ENCODE measurements around the gene CNOT8.

CNOT8 gene

DNA sequence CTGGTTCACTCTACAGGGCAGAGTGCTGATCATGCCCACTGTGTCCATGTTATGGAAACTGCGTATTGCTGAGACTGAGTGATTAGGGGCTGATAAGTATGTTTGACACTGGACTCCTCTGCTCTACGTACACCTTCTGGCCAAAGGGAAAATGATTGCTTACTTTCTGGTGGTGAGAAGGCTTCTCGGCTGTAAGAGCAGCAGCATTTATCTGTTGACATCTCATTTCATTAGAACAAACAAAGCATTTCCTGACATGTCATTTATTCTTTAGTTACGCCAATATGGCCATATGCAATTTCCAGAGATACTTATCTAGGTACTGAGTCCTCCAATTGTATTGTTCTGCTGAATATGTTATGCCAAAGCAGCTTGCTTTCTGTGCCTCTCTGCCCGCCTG is 13.6 kb upstream of the CNOT8 start:
- DNase-seq (ENCODE audit: insufficient read length, low spot score) (no peak), FAIRE-seq (no peak)
- TF ChIP-seq TAF1 (IDR thresholded peaks at IDR 0.05; ENCODE audit: low read depth, low read length): no peak
- no peak for TF ChIP-seq POLR2A (IDR thresholded peaks at IDR 0.05; ENCODE audit: low read depth, low read length)
- no peak for TF ChIP-seq POLR2AphosphoS5 (IDR thresholded peaks at IDR 0.05; ENCODE audit: low read depth, low read length)
- TF ChIP-seq PAX5 (IDR thresholded peaks at IDR 0.05; ENCODE audit: insufficient read depth, low read length, severe bottlenecking): no peak
- no peak for TF ChIP-seq POU2F2 (IDR thresholded peaks at IDR 0.05; ENCODE audit: low read depth, low read length)
- no peak for TF ChIP-seq SPI1 (IDR thresholded peaks at IDR 0.05; ENCODE audit: low read depth, low read length)

DNA sequence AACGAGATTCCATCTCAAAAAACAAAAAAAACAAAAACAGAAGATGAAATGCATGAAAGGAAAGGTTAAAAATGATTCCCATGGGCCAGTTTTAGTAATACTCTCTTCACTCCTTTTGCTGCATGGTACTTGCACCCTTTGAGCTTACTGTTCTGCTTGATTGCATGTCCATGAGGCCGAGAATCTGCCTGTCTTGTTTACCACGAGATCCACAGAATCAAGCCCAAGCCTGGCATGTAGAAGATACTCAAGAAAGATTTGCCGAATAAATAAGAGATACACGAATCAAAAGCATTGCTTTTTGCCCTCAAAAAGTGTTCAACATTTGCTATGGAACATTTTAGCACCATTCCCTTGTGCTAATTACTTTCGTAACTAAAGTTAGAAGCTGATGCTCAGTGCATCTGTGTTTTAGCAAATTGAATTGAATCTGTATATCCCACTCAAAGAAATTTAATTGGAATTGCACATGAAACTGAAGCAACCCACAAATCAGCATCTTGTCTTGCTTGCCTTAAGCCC is 9.1 kb upstream of the CNOT8 start:
- DNase-seq (ENCODE audit: insufficient read length, low spot score) (no peak), FAIRE-seq (no peak)
- TF ChIP-seq TAF1 (IDR thresholded peaks at IDR 0.05; ENCODE audit: low read depth, low read length): no peak
- TF ChIP-seq POLR2A (IDR thresholded peaks at IDR 0.05; ENCODE audit: low read depth, low read length): no peak
- no peak for TF ChIP-seq SPI1 (IDR thresholded peaks at IDR 0.05; ENCODE audit: low read depth, low read length)
- no peak for TF ChIP-seq POLR2AphosphoS5 (IDR thresholded peaks at IDR 0.05; ENCODE audit: low read depth, low read length)

DNA sequence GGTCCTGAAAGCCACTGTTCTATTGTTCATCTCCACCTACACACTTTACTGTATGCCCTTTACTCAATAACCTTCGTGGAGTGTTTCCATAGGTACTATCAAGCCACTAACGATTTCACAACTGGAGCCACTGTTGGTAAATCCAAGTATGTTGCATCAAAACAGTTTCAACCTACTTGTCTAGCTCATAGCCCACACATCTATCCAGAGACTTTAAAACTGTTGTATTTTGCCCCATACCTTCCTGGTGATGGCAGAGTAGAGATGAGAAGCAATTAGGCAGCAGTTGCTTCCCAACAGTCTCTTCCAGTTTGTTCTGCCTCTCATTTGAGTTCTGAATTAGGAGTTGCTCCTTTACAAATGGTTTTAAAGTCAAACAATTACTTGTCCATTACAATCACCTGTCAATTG is 8.6 kb upstream of the CNOT8 start:
- no peak for TF ChIP-seq POU2F2 (IDR thresholded peaks at IDR 0.05; ENCODE audit: low read depth, low read length)
- DNase-seq (ENCODE audit: insufficient read length, low spot score): no peak
- no peak for FAIRE-seq

DNA sequence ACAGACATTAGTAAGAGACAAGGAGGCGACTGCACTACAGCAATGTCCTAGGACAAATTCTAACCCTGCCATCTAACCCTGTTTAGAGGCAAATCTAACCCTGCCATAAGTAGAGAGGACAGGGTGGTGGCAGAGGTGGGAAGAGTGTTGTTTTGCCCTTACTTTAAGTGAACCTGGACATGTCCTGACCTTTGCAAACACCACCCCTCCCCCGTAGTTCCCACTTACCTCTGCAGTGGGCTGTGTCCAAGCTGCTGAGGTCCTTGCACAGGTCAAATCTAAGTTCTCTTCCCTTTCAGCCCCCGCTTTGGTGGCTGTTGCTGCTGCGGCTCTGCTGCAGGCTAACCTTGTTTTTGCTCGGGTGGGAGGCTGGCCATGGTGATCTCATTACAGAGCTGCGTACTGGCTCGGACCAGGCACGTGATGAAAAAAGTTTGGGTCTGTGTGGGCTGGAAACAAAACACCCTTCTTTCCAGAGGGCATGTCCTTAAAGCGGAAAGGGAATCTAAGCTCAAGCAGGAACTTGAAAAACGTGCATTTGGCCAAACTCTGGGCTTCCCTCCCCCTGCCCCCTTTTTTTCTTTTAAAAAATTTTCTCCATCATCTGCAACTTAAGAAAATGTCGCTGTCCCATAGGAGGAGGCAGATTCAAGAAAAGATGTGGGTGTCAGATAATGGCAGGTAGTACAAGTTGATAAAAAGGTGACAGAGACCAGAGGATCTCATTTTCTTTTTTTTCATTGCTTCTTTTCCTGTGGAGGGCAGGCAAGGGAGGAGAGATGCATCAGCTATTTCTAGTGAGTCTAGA is 8.0 kb upstream of the CNOT8 start, which contains the start of gene FAXDC2:
FAXDC2 (minus strand) TSS at position 349 of the 808 bp plus-strand sequence. CDS start 12,425 bp downstream, outside the sequence.
- DNase-seq (ENCODE audit: insufficient read length, low spot score) (peak; percentile 31), FAIRE-seq (peak; percentile 45)
- TF ChIP-seq PAX5 (IDR thresholded peaks at IDR 0.05; ENCODE audit: insufficient read depth, low read length, severe bottlenecking) (no peak), POLR2AphosphoS5 (IDR thresholded peaks at IDR 0.05; ENCODE audit: low read depth, low read length) (no peak), TAF1 (IDR thresholded peaks at IDR 0.05; ENCODE audit: low read depth, low read length) (no peak), POU2F2 (IDR thresholded peaks at IDR 0.05; ENCODE audit: low read depth, low read length) (no peak), SPI1 (IDR thresholded peaks at IDR 0.05; ENCODE audit: low read depth, low read length) (no peak), POLR2A (IDR thresholded peaks at IDR 0.05; ENCODE audit: low read depth, low read length) (no peak)

DNA sequence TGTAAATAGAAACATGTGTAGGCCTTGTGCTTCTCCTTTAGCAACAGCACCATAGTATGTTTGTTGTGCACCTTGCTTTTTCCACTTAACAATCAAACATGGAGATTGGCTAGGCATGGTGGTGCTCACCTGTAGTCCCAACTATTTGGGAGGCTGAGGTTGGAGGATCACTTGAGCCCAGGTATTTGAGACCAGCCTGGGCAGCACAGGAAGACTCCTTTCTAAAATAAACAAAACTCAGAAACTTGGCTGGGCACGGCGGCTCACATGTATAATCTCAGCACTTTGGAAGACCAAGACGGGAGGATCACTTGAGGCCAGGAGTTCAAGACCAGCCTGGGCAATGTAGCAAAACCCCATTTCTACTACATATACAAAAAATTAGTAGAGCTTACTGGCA is 7.1 kb upstream of the CNOT8 start:
- TF ChIP-seq POLR2A (IDR thresholded peaks at IDR 0.05; ENCODE audit: low read depth, low read length) (no peak), POU2F2 (IDR thresholded peaks at IDR 0.05; ENCODE audit: low read depth, low read length) (no peak), PAX5 (IDR thresholded peaks at IDR 0.05; ENCODE audit: insufficient read depth, low read length, severe bottlenecking) (no peak), SPI1 (IDR thresholded peaks at IDR 0.05; ENCODE audit: low read depth, low read length) (no peak), POLR2AphosphoS5 (IDR thresholded peaks at IDR 0.05; ENCODE audit: low read depth, low read length) (no peak), TAF1 (IDR thresholded peaks at IDR 0.05; ENCODE audit: low read depth, low read length) (no peak)
- DNase-seq (ENCODE audit: insufficient read length, low spot score) (no peak), FAIRE-seq (no peak)

DNA sequence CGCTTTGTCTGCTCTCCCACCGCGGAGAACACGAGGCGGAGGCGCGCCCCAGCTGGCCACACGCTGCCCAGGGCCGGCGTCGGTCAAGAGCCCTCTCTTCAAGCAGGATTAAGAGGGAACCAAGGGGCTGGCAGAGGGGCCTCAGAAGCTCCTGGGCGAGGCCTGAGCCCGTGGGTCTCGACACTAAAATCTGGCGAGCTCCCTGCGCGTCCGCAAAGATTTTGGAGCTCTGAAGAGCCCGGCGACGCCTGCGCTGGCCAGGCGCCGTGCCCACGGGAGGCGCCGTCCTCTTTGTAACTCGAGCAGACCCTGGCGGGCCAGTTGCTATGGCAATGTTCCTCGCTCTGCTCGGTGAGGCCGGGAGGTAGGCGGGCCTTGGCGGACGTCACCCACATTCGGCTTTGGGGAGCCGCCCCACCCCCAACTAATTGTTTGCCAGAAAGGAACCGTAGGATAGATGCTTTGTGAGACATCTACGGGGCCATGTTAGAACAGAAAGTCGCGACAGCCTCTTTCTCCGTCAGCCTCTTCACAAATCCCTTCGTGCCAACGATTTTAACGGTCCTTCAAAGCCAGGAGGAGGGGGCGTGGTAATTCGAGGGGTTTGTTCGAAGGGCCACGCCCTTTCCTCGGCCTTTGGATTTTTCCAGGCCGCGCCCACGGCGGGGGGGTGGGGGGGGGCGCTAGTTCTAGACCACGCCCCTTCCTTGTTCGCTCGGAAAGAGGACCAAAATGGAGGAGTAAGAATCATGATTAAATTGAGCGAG is 714 bp upstream of the CNOT8 start:
- DNase-seq (ENCODE audit: insufficient read length, low spot score): peak; percentile 71
- TF ChIP-seq SPI1 (IDR thresholded peaks at IDR 0.05; ENCODE audit: low read depth, low read length) (no peak), POLR2AphosphoS5 (IDR thresholded peaks at IDR 0.05; ENCODE audit: low read depth, low read length) (peak; percentile 47; the same call in 1 of the 2 replicates), POLR2A (IDR thresholded peaks at IDR 0.05; ENCODE audit: low read depth, low read length) (no peak), TAF1 (IDR thresholded peaks at IDR 0.05; ENCODE audit: low read depth, low read length) (0 out of 2 replicates have a peak, but pooled peaks have one; percentile 29)
- peak; percentile 85 for FAIRE-seq

DNA sequence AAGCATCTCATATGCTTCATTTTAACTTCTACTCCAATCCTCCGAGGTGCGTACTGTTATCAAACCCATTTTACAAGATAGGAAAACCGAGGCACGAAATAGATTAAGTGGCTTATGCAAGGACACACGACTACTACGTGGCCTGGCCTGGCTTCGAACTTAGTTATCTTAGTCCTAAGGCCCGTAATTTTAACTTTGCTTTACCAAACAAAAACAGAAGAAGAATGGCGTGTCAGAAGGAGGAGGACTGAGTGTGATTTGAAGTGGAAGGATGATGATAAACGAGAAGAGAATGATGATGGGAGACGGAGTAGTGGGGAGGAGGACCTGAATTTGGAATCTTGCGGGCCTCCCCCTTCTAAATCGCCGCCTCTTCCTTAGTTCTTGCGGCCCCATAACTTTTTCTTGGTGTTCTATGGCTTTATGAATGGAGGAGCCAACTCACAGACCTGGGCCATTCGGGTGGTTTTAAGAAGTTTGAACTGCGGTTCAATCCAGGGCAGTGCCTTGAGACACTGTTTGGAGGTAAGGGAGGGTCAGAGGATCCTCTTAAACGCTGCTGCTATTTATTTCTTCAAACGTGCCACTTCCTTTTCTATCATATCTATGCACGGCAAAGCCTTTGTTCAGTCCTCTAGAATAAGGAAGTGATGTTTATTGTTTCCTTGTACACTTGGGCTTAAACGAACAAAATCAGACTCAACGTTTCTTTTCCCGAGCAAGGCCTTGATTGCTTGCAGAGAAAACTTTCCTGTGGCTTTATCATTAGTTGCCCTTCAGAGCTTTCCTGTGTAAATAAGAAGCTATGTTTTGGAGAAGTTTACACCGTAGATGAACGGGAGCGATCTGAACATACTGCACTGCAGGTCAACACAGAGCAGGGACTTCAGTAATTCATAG is 795 bp downstream of the CNOT8 start:
- FAIRE-seq (peak; percentile 38), DNase-seq (ENCODE audit: insufficient read length, low spot score) (no peak)
- peak; percentile 87 for TF ChIP-seq SPI1 (IDR thresholded peaks at IDR 0.05; ENCODE audit: low read depth, low read length)
- no peak for TF ChIP-seq TAF1 (IDR thresholded peaks at IDR 0.05; ENCODE audit: low read depth, low read length)

DNA sequence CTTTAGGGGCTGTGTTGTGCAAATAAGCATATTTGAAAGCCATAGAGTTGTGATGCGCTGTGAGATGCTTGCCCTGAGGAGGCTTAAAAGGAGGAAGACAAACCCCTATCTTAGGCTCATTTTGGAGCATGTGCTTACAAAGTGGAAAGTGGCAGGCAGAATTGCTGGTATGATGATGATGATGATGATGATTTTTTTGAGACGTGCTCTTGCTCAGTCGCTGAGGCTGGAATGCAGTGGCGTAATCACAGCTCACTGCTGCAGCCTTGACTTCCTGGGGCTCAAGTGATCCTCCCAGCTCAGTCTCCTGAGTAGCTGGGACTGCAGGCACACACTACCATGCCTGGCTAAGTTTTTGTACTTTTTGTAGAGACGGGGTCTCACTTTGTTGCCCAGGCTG is 1.7 kb downstream of the CNOT8 start:
- DNase-seq (ENCODE audit: insufficient read length, low spot score) (no peak), FAIRE-seq (peak; percentile 20)
- TF ChIP-seq POLR2AphosphoS5 (IDR thresholded peaks at IDR 0.05; ENCODE audit: low read depth, low read length) (no peak), PAX5 (IDR thresholded peaks at IDR 0.05; ENCODE audit: insufficient read depth, low read length, severe bottlenecking) (no peak), SPI1 (IDR thresholded peaks at IDR 0.05; ENCODE audit: low read depth, low read length) (no peak), POU2F2 (IDR thresholded peaks at IDR 0.05; ENCODE audit: low read depth, low read length) (no peak)

DNA sequence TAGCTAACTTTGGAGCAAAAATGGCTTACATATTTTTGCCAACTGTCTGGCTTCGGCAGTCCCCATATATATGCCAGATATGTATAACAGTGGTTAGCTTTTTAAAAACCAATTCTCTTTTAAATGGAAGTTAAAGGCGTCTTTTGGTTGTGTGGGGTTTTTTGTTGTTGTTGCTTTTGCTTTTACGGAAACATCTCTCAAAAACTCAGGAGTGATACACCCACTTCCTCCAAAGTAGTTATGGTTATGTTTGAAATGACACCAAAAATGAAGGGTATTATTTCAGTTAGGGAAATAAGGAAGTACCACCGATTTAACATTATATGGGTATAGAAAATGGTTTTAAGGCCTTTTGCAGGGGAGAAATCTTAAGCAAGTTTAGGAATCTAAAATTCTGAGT is 2.3 kb downstream of the CNOT8 start:
- DNase-seq (ENCODE audit: insufficient read length, low spot score) (no peak), FAIRE-seq (no peak)
- TF ChIP-seq POU2F2 (IDR thresholded peaks at IDR 0.05; ENCODE audit: low read depth, low read length): no peak
- TF ChIP-seq TAF1 (IDR thresholded peaks at IDR 0.05; ENCODE audit: low read depth, low read length): no peak
- TF ChIP-seq PAX5 (IDR thresholded peaks at IDR 0.05; ENCODE audit: insufficient read depth, low read length, severe bottlenecking): no peak
- no peak for TF ChIP-seq POLR2AphosphoS5 (IDR thresholded peaks at IDR 0.05; ENCODE audit: low read depth, low read length)
- peak; percentile 42; the same call in 1 of the 2 replicates for TF ChIP-seq SPI1 (IDR thresholded peaks at IDR 0.05; ENCODE audit: low read depth, low read length)
- no peak for TF ChIP-seq POLR2A (IDR thresholded peaks at IDR 0.05; ENCODE audit: low read depth, low read length)

Measured in GM12891 (cell line).